ENCODE results near the gene ADAMTS14.

ADAMTS14 gene

GRCh38 chr10:70756700-70757360, 84.5 kb downstream of the ADAMTS14 start:
- H3F3A ChIP-seq (ENCODE audit: control insufficient read depth, insufficient read depth): no peaks in the 10 kb centered on the region
- H3K9me3 ChIP-seq (ENCODE audit: control insufficient read depth, insufficient read depth, low read length): no peaks in the 10 kb centered on the region
- no peaks in the 10 kb centered on the region for H4K20me1 ChIP-seq (ENCODE audit: control insufficient read depth, insufficient read depth, low read depth, low read length)
- no peaks in the 10 kb centered on the region for H3K4me1 ChIP-seq (ENCODE audit: control insufficient read depth, low read length)
- TF ChIP-seq CTCF (IDR thresholded peaks at IDR 0.05; ENCODE audit: low read depth, low read length, poor library complexity, severe bottlenecking) (no peak), EZH2phosphoT487 (IDR thresholded peaks at IDR 0.05; ENCODE audit: borderline replicate concordance, low read length) (no peak)
- H3K27ac ChIP-seq (ENCODE audit: low read depth, low read length): no peak overlapping the region
- no peaks in the 10 kb centered on the region for H3K36me3 ChIP-seq (ENCODE audit: control insufficient read depth, low read length)
- 0 out of 2 replicates have a peak, but pooled peaks cover 2% of the 10 kb centered on the region for H3K27me3 ChIP-seq (ENCODE audit: control insufficient read depth, low read length)
- no peak overlapping the region for H3K4me3 ChIP-seq (ENCODE audit: low read length)
- H3K9me2 ChIP-seq (replicated peaks; ENCODE audit: control insufficient read depth, low read length): no peaks in the 10 kb centered on the region
- no peak overlapping the region for H3K4me2 ChIP-seq (ENCODE audit: low read length)
- H3K79me2 ChIP-seq (ENCODE audit: control insufficient read depth, low read length): no peaks in the 10 kb centered on the region

- no peak overlapping the region for H3K4me3 ChIP-seq (ENCODE audit: low read length)
- H3K4me1 ChIP-seq (ENCODE audit: control insufficient read depth, low read length): no peaks in the 10 kb centered on the region
- no peaks in the 10 kb centered on the region for H3K9me2 ChIP-seq (replicated peaks; ENCODE audit: control insufficient read depth, low read length)
- H3K27me3 ChIP-seq (ENCODE audit: control insufficient read depth, low read length): peaks cover 3% of the 10 kb centered on the region; the same call in 1 of the 2 replicates
- H3K4me2 ChIP-seq (ENCODE audit: low read length): no peak overlapping the region
- H3K36me3 ChIP-seq (ENCODE audit: control insufficient read depth, low read length): no peaks in the 10 kb centered on the region
- no peaks in the 10 kb centered on the region for H4K20me1 ChIP-seq (ENCODE audit: control insufficient read depth, insufficient read depth, low read depth, low read length)
- no peaks in the 10 kb centered on the region for H3K79me2 ChIP-seq (ENCODE audit: control insufficient read depth, low read length)
- H3K27ac ChIP-seq (ENCODE audit: low read depth, low read length): no peak overlapping the region
- H3F3A ChIP-seq (ENCODE audit: control insufficient read depth, insufficient read depth): no peaks in the 10 kb centered on the region
- no peak for TF ChIP-seq CTCF (IDR thresholded peaks at IDR 0.05; ENCODE audit: low read depth, low read length, poor library complexity, severe bottlenecking)
- no peak for TF ChIP-seq EZH2phosphoT487 (IDR thresholded peaks at IDR 0.05; ENCODE audit: borderline replicate concordance, low read length)
- no peaks in the 10 kb centered on the region for H3K9me3 ChIP-seq (ENCODE audit: control insufficient read depth, insufficient read depth, low read length)
Observed at GRCh38 chr10:70757856-70758255, 85.5 kb downstream of the ADAMTS14 start.

GRCh38 chr10:70758757-70759514, 86.6 kb downstream of the ADAMTS14 start:
- Histone ChIP-seq H3K4me2 (ENCODE audit: low read length) (no peak overlapping the region), H3K27ac (ENCODE audit: low read depth, low read length) (no peak overlapping the region), H3K4me1 (ENCODE audit: control insufficient read depth, low read length) (no peaks in the 10 kb centered on the region), H3K9me3 (ENCODE audit: control insufficient read depth, insufficient read depth, low read length) (no peaks in the 10 kb centered on the region), H3K9me2 (replicated peaks; ENCODE audit: control insufficient read depth, low read length) (no peaks in the 10 kb centered on the region), H3K36me3 (ENCODE audit: control insufficient read depth, low read length) (no peaks in the 10 kb centered on the region), H3K4me3 (ENCODE audit: low read length) (no peak overlapping the region), H3K79me2 (ENCODE audit: control insufficient read depth, low read length) (no peaks in the 10 kb centered on the region), H4K20me1 (ENCODE audit: control insufficient read depth, insufficient read depth, low read depth, low read length) (no peaks in the 10 kb centered on the region), H3K27me3 (ENCODE audit: control insufficient read depth, low read length) (peaks cover 5% of the 10 kb centered on the region; the same call in 1 of the 2 replicates), H3F3A (ENCODE audit: control insufficient read depth, insufficient read depth) (no peaks in the 10 kb centered on the region)
- TF ChIP-seq CTCF (IDR thresholded peaks at IDR 0.05; ENCODE audit: low read depth, low read length, poor library complexity, severe bottlenecking) (peak; percentile 69), EZH2phosphoT487 (IDR thresholded peaks at IDR 0.05; ENCODE audit: borderline replicate concordance, low read length) (no peak)

Measured in DOHH2 (cell line).